Heart left ventricle (tissue), 13 donors: ENCODE results near the gene PYGB.

Experiments used
- POLR2A ChIP-seq, 2 donors: fragments of 450-650 bp; IDR thresholded peaks; one replicate each; pipeline ENCODE4 v1.6.1; 2017; ENCODE audit warnings: antibody characterized with exemption in 2 of 2, mild to moderate bottlenecking in 2 of 2, moderate library complexity in 2 of 2
- TF ChIP-seq, protein P1 (sequence below), 12 donors: fragments of 200-600 bp; sonication (generic) in 4 of 12; IDR thresholded peaks; one replicate each; pipeline versions ENCODE4 v1.5.0 to v1.8.0; 2018 to 2022; ENCODE audit warnings: antibody characterized with exemption in 12 of 12, mild to moderate bottlenecking in 5 of 12
- donor health status: ischemic (EF 13 %, LVEDD 7.1; RV severe dilation, severe dysfunction).
- donor health status: DM: no; HTN: yes; CAD: no.
- donor health status: DM: no; HTN: no; CAD: no.
- donor health status: ischemic (EF 25% LVEDD 6.9; RV normal size, moderate dysfunction).
- donor health status: ischemic (EF 25% LVEDD 5.7; RV mildly dilated, moderate dysfunction).
- donor health status: ischemic (EF 35%, LVEDD 5.7; RV mildly dilated, moderate dysfunction).
- donor health status: nonischemic (EF 11% LVEDD 7.7; RV severe dilation, severe dysfunction).
- donor health status: DM: yes; HTN: yes; CAD: no.
- donor health status: PGD.
- donor health status: ischemic (EF 29% LVEDD 5.4; RV normal size, mild dysfunction).
- donor health status: nonischemic (EF 23%, LVEDD 6.1; RV moderate dilation, normal function).

DNA sequence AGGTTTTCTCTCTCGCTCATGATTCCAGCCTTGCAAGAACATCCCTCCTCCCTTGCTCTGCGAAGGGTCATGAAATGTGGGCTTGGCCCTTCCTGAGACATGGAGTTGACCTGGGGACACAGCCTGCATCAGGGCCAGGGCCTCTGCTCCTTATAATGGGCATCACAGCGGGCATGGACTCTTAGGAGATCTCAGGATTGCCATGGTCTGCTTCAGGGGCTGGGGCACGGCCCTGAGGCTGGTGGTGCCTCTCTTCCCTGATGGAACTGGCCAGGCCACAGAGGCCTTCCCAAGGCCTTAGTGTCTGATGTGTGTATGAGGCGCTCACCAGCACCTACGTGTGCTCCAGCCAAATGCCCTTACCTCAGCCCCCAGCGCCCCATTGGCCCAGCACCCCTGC is 28.5 kb upstream of the PYGB start:
- TF ChIP-seq, protein P1, sequence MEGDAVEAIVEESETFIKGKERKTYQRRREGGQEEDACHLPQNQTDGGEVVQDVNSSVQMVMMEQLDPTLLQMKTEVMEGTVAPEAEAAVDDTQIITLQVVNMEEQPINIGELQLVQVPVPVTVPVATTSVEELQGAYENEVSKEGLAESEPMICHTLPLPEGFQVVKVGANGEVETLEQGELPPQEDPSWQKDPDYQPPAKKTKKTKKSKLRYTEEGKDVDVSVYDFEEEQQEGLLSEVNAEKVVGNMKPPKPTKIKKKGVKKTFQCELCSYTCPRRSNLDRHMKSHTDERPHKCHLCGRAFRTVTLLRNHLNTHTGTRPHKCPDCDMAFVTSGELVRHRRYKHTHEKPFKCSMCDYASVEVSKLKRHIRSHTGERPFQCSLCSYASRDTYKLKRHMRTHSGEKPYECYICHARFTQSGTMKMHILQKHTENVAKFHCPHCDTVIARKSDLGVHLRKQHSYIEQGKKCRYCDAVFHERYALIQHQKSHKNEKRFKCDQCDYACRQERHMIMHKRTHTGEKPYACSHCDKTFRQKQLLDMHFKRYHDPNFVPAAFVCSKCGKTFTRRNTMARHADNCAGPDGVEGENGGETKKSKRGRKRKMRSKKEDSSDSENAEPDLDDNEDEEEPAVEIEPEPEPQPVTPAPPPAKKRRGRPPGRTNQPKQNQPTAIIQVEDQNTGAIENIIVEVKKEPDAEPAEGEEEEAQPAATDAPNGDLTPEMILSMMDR (IDR thresholded peaks at IDR 0.05), result no peak
- no peak for TF ChIP-seq POLR2A (IDR thresholded peaks at IDR 0.05)
